A549 (cell line): ENCODE measurements around the gene SHISA3. TPM values are rescaled to one million over a fixed set of nuclear protein-coding genes. Genes with fewer than 3 reads are reported as not detected.

Source experiments
- ATAC-seq, 2 experiments: fragments of 200-7000 bp in 1 of 2; fragments of >200 bp in 1 of 2; cut with Nextera tagmentation in 1 of 2; cut with Tn5 transposase in 1 of 2; 3 replicates each; pipeline versions ENCODE4 v1.8.0 to v1.9.1; 2018 to 2020; ENCODE audit warnings: mild to moderate bottlenecking in 1 of 2, moderate library complexity in 1 of 2
- CTCF ChIA-PET: fragments of 300-600 bp; sonication (Branson Sonifier 250); formaldehyde crosslinking; extraction: SDS; loops from one replicate; lab custom pipeline; 2021; ENCODE audit warnings: antibody characterized with exemption, inconsistent platforms; lab: Yijun Ruan, JAX
- POLR2A ChIA-PET: fragments of 350-600 bp; formaldehyde crosslinking; extraction: SDS; loops from one replicate; lab custom pipeline; 2021; ENCODE audit warnings: antibody characterized with exemption, inconsistent platforms; lab: Yijun Ruan, JAX
- DNase-seq, 2 experiments: peaks; one replicate each; pipeline versions ENCODE4 v3.0.0 to v3.0.0-alpha.2; 2011 to 2016; ENCODE audit warnings: low read depth in 1 of 2, low spot score in 1 of 2
- FAIRE-seq: peaks from 2 replicates; lab custom pipeline; 2011; peaks lifted over from hg19 to GRCh38; lab: Jason Lieb, UNC
- H3K27ac ChIP-seq, 2 experiments: fragments of >200 bp; sonication (Bioruptor Twin); formaldehyde crosslinking; 3 replicates each; pipeline ENCODE4 v1.5.1; 2016 to 2017
- H3K4me1 ChIP-seq: fragments of >200 bp; sonication (Bioruptor Twin); formaldehyde crosslinking; 3 replicates; pipeline ENCODE4 v1.6.1; 2016
- H3K4me2 ChIP-seq: fragments of >200 bp; sonication (Bioruptor Twin); formaldehyde crosslinking; 3 replicates; pipeline ENCODE4 v1.6.1; 2016
- H3K4me3 ChIP-seq: fragments of >200 bp; sonication (Bioruptor Twin); formaldehyde crosslinking; 3 replicates; pipeline ENCODE4 v1.5.1; 2016
- H3K9me3 ChIP-seq: fragments of >200 bp; sonication (Bioruptor Twin); formaldehyde crosslinking; 3 replicates; pipeline ENCODE4 v1.6.1; 2016
- CTCF ChIP-seq: fragments of >200 bp; sonication (Bioruptor Twin); formaldehyde crosslinking; IDR thresholded peaks from 3 replicates; pipeline ENCODE4 v1.5.1; 2016
- E2F6 ChIP-seq: IDR thresholded peaks from 2 replicates; pipeline ENCODE4 v1.6.1; 2012; ENCODE audit warnings: low read depth, borderline replicate concordance
- EHF ChIP-seq: fragments of 250-450 bp; sonication (Bioruptor Pico); IDR thresholded peaks from 2 replicates; pipeline ENCODE4 v1.5.0; 2020; ENCODE audit warnings: mild to moderate bottlenecking
- EP300 ChIP-seq, 2 experiments: fragments of >200 bp; sonication (Bioruptor Twin); formaldehyde crosslinking; IDR thresholded peaks; 2 replicates in 1 of 2; 3 replicates in 1 of 2; pipeline ENCODE4 v1.6.1; 2016 to 2017
- ESRRA ChIP-seq: fragments of 150-350 bp; IDR thresholded peaks from 2 replicates; pipeline ENCODE4 v1.6.1; 2014; ENCODE audit warnings: mild to moderate bottlenecking, low read length, borderline replicate concordance
- FOSB ChIP-seq: fragments of 250-450 bp; sonication (Bioruptor Pico); IDR thresholded peaks from 2 replicates; pipeline ENCODE4 v1.5.0; 2020; ENCODE audit warnings: mild to moderate bottlenecking, moderate library complexity
- FOSL2 ChIP-seq, 2 experiments: fragments of 450-650 bp in 1 of 2; fragments of >200 bp in 1 of 2; sonication (Bioruptor Twin) in 1 of 2; formaldehyde crosslinking; IDR thresholded peaks; 2 replicates each; pipeline versions ENCODE4 v1.5.0 to v1.6.1; 2016 to 2020; ENCODE audit warnings: mild to moderate bottlenecking in 1 of 2, moderate library complexity in 1 of 2
- HMGXB4 ChIP-seq: fragments of 250-450 bp; sonication (Bioruptor Pico); IDR thresholded peaks from 2 replicates; pipeline ENCODE4 v1.5.0; 2021; ENCODE audit warnings: mild to moderate bottlenecking, moderate library complexity, borderline replicate concordance
- JUN ChIP-seq, 2 experiments: fragments of >200 bp; sonication (Bioruptor Twin); formaldehyde crosslinking; IDR thresholded peaks; 2 replicates in 1 of 2; 3 replicates in 1 of 2; pipeline ENCODE4 v1.6.1; 2016 to 2017
- JUNB ChIP-seq: fragments of >200 bp; sonication (Bioruptor Twin); formaldehyde crosslinking; IDR thresholded peaks from 2 replicates; pipeline ENCODE4 v1.6.1; 2016
- MAX ChIP-seq: IDR thresholded peaks from 2 replicates; pipeline ENCODE4 v1.6.1; 2012
- NPAS2 ChIP-seq: fragments of 250-450 bp; sonication (Bioruptor Pico); IDR thresholded peaks from 2 replicates; pipeline ENCODE4 v1.8.0; 2022; ENCODE audit warnings: mild to moderate bottlenecking, moderate library complexity, borderline replicate concordance
- RAD21 ChIP-seq, 2 experiments: fragments of >200 bp in 1 of 2; sonication (Bioruptor Twin) in 1 of 2; formaldehyde crosslinking in 1 of 2; IDR thresholded peaks in 1 of 2; conservative IDR thresholded peaks in 1 of 2; 2 replicates in 1 of 2; 3 replicates in 1 of 2; pipeline ENCODE4 v1.6.1; 2012 to 2018; ENCODE audit warnings: inconsistent platforms in 1 of 2
- RCOR1 ChIP-seq: fragments of 150-350 bp; IDR thresholded peaks from 2 replicates; pipeline ENCODE4 v1.6.1; 2014; ENCODE audit warnings: antibody characterized with exemption, low read length, low read depth
- REST ChIP-seq: fragments of 200-600 bp; sonication (generic); IDR thresholded peaks from 2 replicates; pipeline ENCODE4 v1.6.1; 2016; ENCODE audit warnings: antibody characterized with exemption, mild to moderate bottlenecking, moderate library complexity
- SREBF2 ChIP-seq: fragments of 450-650 bp; IDR thresholded peaks from 2 replicates; pipeline ENCODE4 v1.6.1; 2014; ENCODE audit warnings: mild to moderate bottlenecking, moderate library complexity
- TFCP2L1 ChIP-seq: fragments of 250-450 bp; sonication (Bioruptor Pico); IDR thresholded peaks from 2 replicates; pipeline ENCODE4 v1.5.0; 2021; ENCODE audit warnings: mild to moderate bottlenecking
- TP53 ChIP-seq: fragments of 250-450 bp; sonication (Bioruptor Pico); IDR thresholded peaks from 2 replicates; pipeline ENCODE4 v1.5.0; 2021; ENCODE audit warnings: mild to moderate bottlenecking, moderate library complexity
- ZC3H11A ChIP-seq: fragments of 450-650 bp; IDR thresholded peaks from 2 replicates; pipeline ENCODE4 v1.6.1; 2014; ENCODE audit warnings: antibody characterized with exemption, mild to moderate bottlenecking
- ZFP36 ChIP-seq: fragments of 450-650 bp; IDR thresholded peaks from 2 replicates; pipeline ENCODE4 v1.6.1; 2014; ENCODE audit warnings: borderline replicate concordance; ENCODE audit not compliant: partially characterized antibody
- ZSCAN20 ChIP-seq: fragments of 250-450 bp; sonication (Bioruptor Pico); IDR thresholded peaks from 2 replicates; pipeline ENCODE4 v1.8.0; 2022; ENCODE audit warnings: mild to moderate bottlenecking, moderate library complexity
- WGBS: methylation state at CpG from one replicate; pipeline ENCODE4 v1.1.6; 2017; ENCODE audit errors: missing lambda C conversion rate; 5-methylcytosine and 5-hydroxymethylcytosine counted together
- polyA plus RNA-seq, 4 experiments: library from polyadenylated mRNA; depleted of rRNA in 3 of 4; stranded (reverse); fragments of >200 nt; fragmentation: RNase III in 1 of 4; extraction: RNeasy Plus Mini Kit Qiagen cat#74134 plus additional on column Dnase treatment in 1 of 4; gene quantifications; 2 replicates in 3 of 4; 3 replicates in 1 of 4; pipeline ENCODE4 v1.2.3, GENCODE V29; 2011 to 2017

SHISA3 gene
- polyA plus RNA-seq, 2 of the 4 experiments (the other 2 are of a cell fraction) = not detected

- TF ChIP-seq CTCF (no peak), EHF (CRISPR knock-in tag) (no peak), HMGXB4 (CRISPR knock-in tag) (no peak), FOSB (CRISPR knock-in tag) (no peak), RCOR1 (no peak), TFCP2L1 (CRISPR knock-in tag) (no peak)
These were observed 1.6 kb downstream of the SHISA3 start (continued) for GRCh38 chr4:42398871-42399331.

GRCh38 chr4:42399393-42399792, 2.1 kb downstream of the SHISA3 start:
- POLR2A ChIA-PET = no interaction called here
- FAIRE-seq (no peak), ATAC-seq (no peak; a peak in 1 of 6 replicates), DNase-seq (no peak)
- H3K4me3 ChIP-seq = no peak overlapping the region
- CTCF ChIA-PET = no interaction called here
- no peak overlapping the region for H3K27ac ChIP-seq
- TF ChIP-seq HMGXB4 (CRISPR knock-in tag) (no peak), MAX (no peak), SREBF2 (no peak), EP300 (IDR thresholded peaks at IDR 0.05) (no peak), ESRRA (no peak)
- no peaks in the 10 kb centered on the region for H3K9me3 ChIP-seq
- 68% methylated on average over 5 of the region's 10 CpGs for WGBS
- no peaks in the 10 kb centered on the region for H3K4me1 ChIP-seq
- H3K4me2 ChIP-seq = no peak overlapping the region

- Histone ChIP-seq H3K4me2 (no peak overlapping the region), H3K27ac (no peak overlapping the region), H3K4me1 (no peaks in the 10 kb centered on the region), H3K9me3 (no peaks in the 10 kb centered on the region), H3K4me3 (no peak overlapping the region)
- no peak for DNase-seq
- no peak for ATAC-seq
- no peak for FAIRE-seq
- WGBS = 53% methylated on average over 7 of the region's 9 CpGs
- ChIA-PET CTCF (no interaction called here), POLR2A (no interaction called here)
- TF ChIP-seq JUNB (no peak), ZSCAN20 (CRISPR knock-in tag) (no peak), FOSL2 (IDR thresholded peaks at IDR 0.05) (no peak), FOSL2 (CRISPR knock-in tag; IDR thresholded peaks at IDR 0.05) (no peak), RAD21 (conservative IDR thresholded peaks at IDR 0.05 in 1 of 2, IDR thresholded peaks at IDR 0.05 in 1 of 2) (no peak), TP53 (CRISPR knock-in tag) (no peak), JUN (IDR thresholded peaks at IDR 0.05) (no peak), ZFP36 (no peak), REST (no peak), ZC3H11A (no peak), HMGXB4 (CRISPR knock-in tag) (no peak), EP300 (IDR thresholded peaks at IDR 0.05) (no peak), MAX (no peak), TFCP2L1 (CRISPR knock-in tag) (no peak), E2F6 (no peak), NPAS2 (CRISPR knock-in tag) (no peak), ESRRA (no peak)
These were observed 3.9 kb downstream of the SHISA3 start for GRCh38 chr4:42401171-42401570.
